Sigmoid colon (tissue), 4 donors: ENCODE results near the gene ALMS1.

ENCODE experiments used
- CTCF ChIP-seq, 4 experiments: fragments of 450-650 bp in 3 of 4; fragments of 200-600 bp in 1 of 4; IDR thresholded peaks; one replicate each; pipeline ENCODE4 v1.5.1; 2016 to 2019; ENCODE audit warnings: antibody characterized with exemption in 4 of 4, mild to moderate bottlenecking in 3 of 4, moderate library complexity in 2 of 4
- POLR2AphosphoS5 ChIP-seq, 4 donors: sonication (generic); formaldehyde crosslinking; IDR thresholded peaks; one replicate each; pipeline ENCODE4 v1.6.1; 2017; ENCODE audit warnings: antibody characterized with exemption in 4 of 4

- no peak for TF ChIP-seq POLR2AphosphoS5 (IDR thresholded peaks at IDR 0.05)
- TF ChIP-seq CTCF (IDR thresholded peaks at IDR 0.05), result no peak
Observed at GRCh38 chr2:73402386-73403103, 16.9 kb downstream of the ALMS1 start.
